GM20000 (cell line): ENCODE data around the gene SARDH.
"Not testable (repeated sequence)": the region's sequence is repeated elsewhere in the genome, so short reads cannot be mapped to it uniquely, and the experiment has no call there.

Experiments
- DNase-seq: peaks from one replicate; pipeline ENCODE4 v3.0.0; 2012; ENCODE audit warnings: low spot score
- CTCF ChIP-seq: IDR thresholded peaks from 2 replicates; pipeline ENCODE4 v1.5.1; 2012; ENCODE audit warnings: mild to moderate bottlenecking, control low read depth; ENCODE audit errors: extremely low read depth, missing control alignments

The SARDH gene

GRCh38 chr9:133752739-133753446 lies 14.7 kb upstream of the SARDH start:
- no peak for DNase-seq
- no peak for TF ChIP-seq CTCF

- no peak for TF ChIP-seq CTCF
- no peak for DNase-seq
Observed at GRCh38 chr9:133750982-133751649, 13.0 kb upstream of the SARDH start.

GRCh38 chr9:133747309-133747708 lies 9.2 kb upstream of the SARDH start:
- no peak for DNase-seq
- no peak for TF ChIP-seq CTCF

- DNase-seq, result not testable (repeated sequence)
Observed at GRCh38 chr9:133744528-133744927, 6.4 kb upstream of the SARDH start.

- peak; percentile 95 for DNase-seq
- TF ChIP-seq CTCF, result peak; percentile 100
Observed at GRCh38 chr9:133742849-133743444, 4.8 kb upstream of the SARDH start.

- no peak for DNase-seq
- TF ChIP-seq CTCF, result no peak
Observed at GRCh38 chr9:133742251-133742650, 4.1 kb upstream of the SARDH start.

- DNase-seq, result no peak
- TF ChIP-seq CTCF, result no peak
Observed at GRCh38 chr9:133741716-133742115, 3.6 kb upstream of the SARDH start.
